HL-60 (cell line): ENCODE data around the gene DNASE1L3.

Experiments
- CTCF ChIP-seq: IDR thresholded peaks from one replicate; pipeline ENCODE4 v1.5.1; 2011; ENCODE audit warnings: low read length, control low read depth, inconsistent platforms; ENCODE audit not compliant: insufficient read depth
- GABPA ChIP-seq: IDR thresholded peaks from 2 replicates; pipeline ENCODE4 v1.6.1; 2012; ENCODE audit warnings: low read depth
- POLR2AphosphoS5 ChIP-seq: IDR thresholded peaks from 2 replicates; pipeline ENCODE4 v1.6.1; 2012; ENCODE audit warnings: low read depth

- TF ChIP-seq CTCF (no peak), GABPA (no peak), POLR2AphosphoS5 (no peak)
Measured at GRCh38 chr3:58173029-58173668, 37.6 kb downstream of the DNASE1L3 start.
